Measurements from ENCODE around the gene UNC5B. TPM values are rescaled to one million over a fixed set of nuclear protein-coding genes. Genes with fewer than 3 reads are reported as not detected.

UNC5B gene
- polyA plus RNA-seq, 3 donors, result 0.04 to 0.72 TPM; not detected in 1

- DNase-seq, result no peak
- no peak overlapping the region for H3K4me3 Mint-ChIP-seq
- intact Hi-C loops (cut with micrococcal nuclease), result loop anchor here in 1 of 2 donors (5.0 kb wide), 1 partner anchor 357 kb away; no protein-coding TSS in a partner anchor
- Histone ChIP-seq H2AFZ (ENCODE audit: insufficient read depth, low read depth, low read length, poor library complexity, severe bottlenecking) (no peak overlapping the region), H3K36me3 (replicated peaks in 1 of 2; ENCODE audit: control insufficient read depth in 1 of 2, insufficient read depth in 2 of 2, low read length in 2 of 2) (no peaks in the 10 kb centered on the region), H3K4me3 (replicated peaks in 1 of 3; ENCODE audit: low read depth in 2 of 3, low read length in 3 of 3) (no peak overlapping the region), H3K27me3 (ENCODE audit: control insufficient read depth in 2 of 2, insufficient read depth in 2 of 2, low read length in 2 of 2) (no peaks in the 10 kb centered on the region), H3K27ac (ENCODE audit: low read depth in 1 of 2, low read length in 2 of 2) (no peak overlapping the region), H3K79me2 (ENCODE audit: insufficient read depth, low read length) (no peaks in the 10 kb centered on the region), H3K4me1 (ENCODE audit: control insufficient read depth in 1 of 2, insufficient read depth in 2 of 2, low read length in 2 of 2) (peaks cover 13 to 15% of the 10 kb centered on the region in 2 donors), H3K9me3 (replicated peaks in 1 of 2; ENCODE audit: control insufficient read depth in 1 of 2, insufficient read depth in 1 of 2, low read length in 2 of 2) (no peaks in the 10 kb centered on the region), H3K4me2 (replicated peaks; ENCODE audit: extremely low read depth, low read length, poor library complexity, severe bottlenecking) (no peak overlapping the region), H3K9ac (ENCODE audit: insufficient read depth, low read length, poor library complexity, severe bottlenecking) (no peak overlapping the region), H4K20me1 (ENCODE audit: insufficient read depth, low read length) (no peaks in the 10 kb centered on the region)
- TF ChIP-seq CTCF (IDR thresholded peaks at IDR 0.05), result no peak
- no peak overlapping the region for H3K27ac Mint-ChIP-seq
- H3K36me3 Mint-ChIP-seq, result no peaks in the 10 kb centered on the region
- WGBS (ENCODE audit: insufficient coverage), result 90% methylated on average over 16 of the region's 19 CpGs
- H3K4me1 Mint-ChIP-seq, result peaks cover 21% of the 10 kb centered on the region
- H3K9me3 Mint-ChIP-seq, result no peaks in the 10 kb centered on the region
- H3K27me3 Mint-ChIP-seq (ENCODE audit: low read depth in 3 of 3), result peaks cover 0 to 8% (median 2%) of the 10 kb centered on the region in 3 donors
Measured at GRCh38 chr10:71284544-71285179, 72.3 kb downstream of the UNC5B start.

- Histone ChIP-seq H3K27me3 (ENCODE audit: control insufficient read depth in 2 of 2, insufficient read depth in 2 of 2, low read length in 2 of 2) (no peaks in the 10 kb centered on the region), H3K4me1 (ENCODE audit: control insufficient read depth in 1 of 2, insufficient read depth in 2 of 2, low read length in 2 of 2) (peaks cover 8 to 10% of the 10 kb centered on the region in 2 donors), H3K4me3 (replicated peaks in 1 of 3; ENCODE audit: low read depth in 2 of 3, low read length in 3 of 3) (no peak overlapping the region), H3K79me2 (ENCODE audit: insufficient read depth, low read length) (no peaks in the 10 kb centered on the region), H3K36me3 (replicated peaks in 1 of 2; ENCODE audit: control insufficient read depth in 1 of 2, insufficient read depth in 2 of 2, low read length in 2 of 2) (no peaks in the 10 kb centered on the region), H4K20me1 (ENCODE audit: insufficient read depth, low read length) (no peaks in the 10 kb centered on the region), H3K4me2 (replicated peaks; ENCODE audit: extremely low read depth, low read length, poor library complexity, severe bottlenecking) (no peak overlapping the region), H3K9ac (ENCODE audit: insufficient read depth, low read length, poor library complexity, severe bottlenecking) (no peak overlapping the region), H3K27ac (ENCODE audit: low read depth in 1 of 2, low read length in 2 of 2) (no peak overlapping the region), H2AFZ (ENCODE audit: insufficient read depth, low read depth, low read length, poor library complexity, severe bottlenecking) (no peak overlapping the region), H3K9me3 (replicated peaks in 1 of 2; ENCODE audit: control insufficient read depth in 1 of 2, insufficient read depth in 1 of 2, low read length in 2 of 2) (no peaks in the 10 kb centered on the region)
- Mint-ChIP-seq H3K4me1 (peaks cover 18% of the 10 kb centered on the region), H3K27ac (peak overlapping the region in 1 of 7 donors; percentile 40), H3K4me3 (no peak overlapping the region), H3K36me3 (no peaks in the 10 kb centered on the region), H3K27me3 (ENCODE audit: low read depth in 3 of 3) (peaks cover 0 to 8% (median 2%) of the 10 kb centered on the region in 3 donors), H3K9me3 (no peaks in the 10 kb centered on the region)
- peak in 2 of 3 donors; percentile 16 for DNase-seq
- intact Hi-C loops (cut with micrococcal nuclease), result loop anchor here in 1 of 2 donors (5.0 kb wide), 1 partner anchor 358 kb away; no protein-coding TSS in a partner anchor
- TF ChIP-seq CTCF (IDR thresholded peaks at IDR 0.05), result peak; percentile 72
- 57% methylated on average over 11 of the region's 11 CpGs for WGBS (ENCODE audit: insufficient coverage)
Measured at GRCh38 chr10:71285180-71285545, 72.8 kb downstream of the UNC5B start.

Measured in CD14-positive monocyte (primary cell).